IPS-NIHi7 (cell line): ENCODE data around the gene TMEM63C.
A peak's percentile ranks its signal among the peaks of the same experiment; 100 is the strongest.
"Not testable (repeated sequence)": the region's sequence is repeated elsewhere in the genome, so short reads cannot be mapped to it uniquely, and the experiment has no call there.

ENCODE experiments used
- DNase-seq: peaks from one replicate; pipeline ENCODE4 v3.0.0; 2012; ENCODE audit warnings: mixed read lengths; ENCODE audit errors: extremely low spot score

TMEM63C gene

DNA sequence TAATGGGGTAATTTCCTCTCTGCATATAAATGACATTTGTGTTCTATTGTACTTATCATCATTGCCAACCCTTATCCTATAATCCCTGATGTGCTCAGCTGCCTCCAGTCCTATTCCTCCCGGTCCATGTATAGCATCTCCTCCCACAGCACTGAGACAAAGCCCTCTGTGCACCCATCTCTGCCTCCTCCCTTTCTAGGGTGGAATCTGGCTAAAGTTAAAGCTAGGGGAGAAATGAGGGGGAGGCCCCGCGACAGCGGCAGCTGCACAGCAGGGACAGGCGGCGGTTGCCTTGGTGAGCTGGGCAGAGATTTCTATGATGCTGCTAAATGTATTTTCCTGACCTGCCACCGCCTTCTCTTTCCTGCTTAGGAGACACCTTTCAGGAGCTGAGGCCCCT lies 27.2 kb upstream of the TMEM63C start:
- DNase-seq = no peak

GRCh38 chr14:77155083-77155482 lies 26.5 kb upstream of the TMEM63C start:
- no peak for DNase-seq

GRCh38 chr14:77157740-77158139 lies 23.9 kb upstream of the TMEM63C start:
- DNase-seq = no peak

- no peak for DNase-seq
These were observed 23.3 kb upstream of the TMEM63C start for GRCh38 chr14:77158175-77158881.

DNA sequence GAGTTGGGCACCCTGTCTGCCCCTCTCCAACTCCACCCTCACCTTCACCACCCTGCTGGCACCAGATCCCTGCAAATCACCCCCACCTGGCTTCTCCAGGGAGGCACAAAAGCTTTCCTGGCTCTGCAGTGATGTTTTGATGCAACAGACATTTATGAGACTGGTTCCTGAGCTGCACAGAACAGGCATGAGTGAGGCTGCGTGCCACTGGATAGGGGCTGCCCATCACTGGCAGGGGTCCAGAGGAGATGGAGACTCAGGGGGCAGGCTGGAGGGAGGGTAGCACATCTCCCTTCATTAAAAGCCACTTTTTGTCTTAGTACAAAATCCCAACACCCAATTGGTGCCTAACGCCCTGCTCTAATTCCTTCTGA lies 22.7 kb upstream of the TMEM63C start:
- no peak for DNase-seq

- DNase-seq = no peak
These were observed 20.6 kb upstream of the TMEM63C start for GRCh38 chr14:77161011-77161410.

GRCh38 chr14:77170045-77170444 lies 11.6 kb upstream of the TMEM63C start:
- DNase-seq = no peak

DNA sequence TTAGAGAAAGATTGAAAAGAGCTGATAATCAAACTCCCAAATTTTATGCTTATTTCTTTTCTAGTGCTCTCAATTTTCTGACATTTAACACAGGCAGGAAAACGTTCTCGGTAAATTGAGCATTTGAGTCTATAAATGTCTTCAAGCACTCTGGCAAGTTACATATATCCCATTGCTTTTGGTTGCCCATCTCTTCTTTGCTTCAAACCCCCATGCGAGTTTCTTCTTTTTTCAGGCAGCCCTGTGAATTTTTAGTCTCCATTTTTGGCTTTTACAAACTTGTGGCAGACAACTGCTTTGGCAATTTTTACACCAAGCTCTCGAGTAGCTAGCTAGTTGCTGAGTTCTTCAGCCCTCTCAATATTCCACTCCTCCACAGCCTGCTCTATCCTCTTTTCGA lies 8.7 kb upstream of the TMEM63C start:
- DNase-seq = no peak

GRCh38 chr14:77173911-77174617 lies 7.5 kb upstream of the TMEM63C start:
- DNase-seq = not testable (repeated sequence)

- DNase-seq = peak; percentile 7
These were observed 5.8 kb upstream of the TMEM63C start for GRCh38 chr14:77175843-77176242.

GRCh38 chr14:77177702-77178101 lies 3.9 kb upstream of the TMEM63C start:
- no peak for DNase-seq

- no peak for DNase-seq
These were observed 2.9 kb upstream of the TMEM63C start for GRCh38 chr14:77178656-77179055.

- DNase-seq = peak; percentile 4
These were observed 634 bp upstream of the TMEM63C start for GRCh38 chr14:77180726-77181602.

GRCh38 chr14:77183896-77184295 lies 2.3 kb downstream of the TMEM63C start:
- DNase-seq = no peak

DNA sequence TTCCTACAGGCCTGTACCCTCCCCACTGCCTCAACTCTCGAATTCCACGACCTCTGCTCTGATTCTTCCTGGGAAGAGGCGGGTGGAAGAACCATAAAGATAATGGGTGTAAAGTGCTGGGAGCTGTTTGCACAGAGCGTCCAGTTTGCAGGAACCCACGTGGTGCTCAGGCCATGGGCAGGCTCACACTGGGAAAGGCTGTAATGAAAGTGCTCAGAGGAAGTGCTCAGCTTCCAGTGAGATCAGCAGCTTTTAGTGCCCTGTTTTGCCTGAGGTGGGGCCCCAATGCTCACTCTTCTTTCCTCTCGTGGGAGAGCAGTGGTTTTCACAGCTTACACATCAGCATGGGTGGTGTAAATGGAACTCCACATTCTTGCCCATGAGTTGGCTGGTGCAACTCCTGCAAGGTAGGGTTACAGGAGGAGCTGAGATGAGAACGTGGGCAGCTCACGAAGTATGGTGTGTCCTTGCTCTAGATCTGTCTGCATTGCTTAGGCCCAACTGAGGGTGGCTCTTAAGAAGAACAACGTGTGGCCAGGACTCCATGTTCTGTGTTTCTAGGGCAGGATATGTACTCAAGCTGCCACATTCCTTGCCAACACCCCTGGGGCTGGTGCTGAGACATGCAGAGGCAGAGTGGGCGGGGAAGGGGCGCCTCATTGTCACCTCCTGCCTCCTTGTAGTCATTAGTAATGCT lies 2.9 kb downstream of the TMEM63C start:
- peak; percentile 3 for DNase-seq

DNA sequence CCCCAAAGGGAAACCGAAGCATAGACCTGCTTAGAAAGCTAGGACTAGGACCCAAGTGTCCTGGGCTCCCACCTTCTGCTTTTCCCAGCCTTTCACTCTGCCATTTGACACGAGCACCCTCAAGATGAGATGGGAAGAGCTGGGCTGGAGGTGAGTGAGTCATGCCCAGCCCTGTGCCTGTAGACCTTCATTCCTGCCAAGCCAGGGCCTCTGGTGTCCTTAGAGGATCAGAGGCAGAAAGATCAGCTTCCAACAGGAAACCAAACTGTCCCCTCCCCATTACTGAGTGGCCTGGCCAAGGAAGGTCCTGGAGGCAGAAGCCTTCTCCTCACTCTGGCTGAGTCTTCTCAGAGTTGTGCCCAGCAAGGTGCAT lies 3.5 kb downstream of the TMEM63C start:
- no peak for DNase-seq

DNA sequence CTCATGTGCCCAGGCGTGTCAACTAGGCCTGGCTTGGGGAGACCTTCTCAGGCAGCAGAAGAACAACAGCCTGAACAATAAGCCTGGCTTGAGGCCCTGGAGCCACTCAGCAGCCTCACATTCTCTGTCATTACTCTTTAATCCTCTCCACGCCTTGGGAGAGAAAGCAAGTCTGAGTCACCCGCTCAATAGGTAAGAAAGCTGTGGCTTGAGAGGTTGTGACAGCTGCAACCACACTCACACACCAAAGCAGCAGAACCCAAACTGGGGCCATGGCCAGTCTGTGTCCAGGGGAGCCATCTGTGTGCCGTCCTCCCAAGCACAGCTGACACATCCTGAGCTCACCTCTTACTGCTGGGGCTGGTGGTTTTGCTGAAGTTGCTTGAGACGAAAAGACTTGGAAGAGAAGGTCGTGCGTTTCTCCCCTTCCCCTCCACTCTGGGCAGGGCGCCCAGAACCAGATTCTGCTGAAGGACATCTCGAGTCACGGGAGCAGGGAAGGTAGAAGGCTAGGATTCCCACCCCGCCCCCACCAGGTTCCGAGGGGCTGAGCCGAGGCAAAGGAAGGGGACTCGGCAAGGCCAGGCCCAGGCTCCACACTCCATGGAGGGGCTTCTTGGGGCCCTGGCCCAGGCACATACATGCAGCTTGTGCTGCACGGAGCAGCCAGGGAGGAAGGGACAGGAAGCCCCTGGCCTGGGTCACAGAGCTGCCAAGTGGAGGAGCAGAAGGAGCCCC lies 5.5 kb downstream of the TMEM63C start:
- no peak for DNase-seq

DNA sequence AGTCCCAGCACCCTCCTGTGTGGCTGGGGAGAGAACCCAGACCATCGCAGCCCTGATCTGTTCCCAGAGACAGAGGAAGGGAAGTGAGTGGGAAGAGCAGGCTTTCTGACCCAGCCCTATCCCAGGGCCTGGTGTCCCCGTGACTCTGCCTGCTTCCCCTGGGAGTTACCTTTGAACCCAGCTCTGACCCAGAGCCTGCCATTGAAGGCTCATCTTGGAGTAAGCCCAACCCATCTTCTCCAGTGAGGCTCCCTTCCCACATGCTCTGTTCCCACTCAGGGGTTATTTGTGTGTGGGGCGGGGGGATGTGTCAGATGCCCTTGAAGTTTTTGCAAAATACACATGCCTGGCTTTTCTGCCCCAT lies 6.0 kb downstream of the TMEM63C start:
- DNase-seq = no peak

DNA sequence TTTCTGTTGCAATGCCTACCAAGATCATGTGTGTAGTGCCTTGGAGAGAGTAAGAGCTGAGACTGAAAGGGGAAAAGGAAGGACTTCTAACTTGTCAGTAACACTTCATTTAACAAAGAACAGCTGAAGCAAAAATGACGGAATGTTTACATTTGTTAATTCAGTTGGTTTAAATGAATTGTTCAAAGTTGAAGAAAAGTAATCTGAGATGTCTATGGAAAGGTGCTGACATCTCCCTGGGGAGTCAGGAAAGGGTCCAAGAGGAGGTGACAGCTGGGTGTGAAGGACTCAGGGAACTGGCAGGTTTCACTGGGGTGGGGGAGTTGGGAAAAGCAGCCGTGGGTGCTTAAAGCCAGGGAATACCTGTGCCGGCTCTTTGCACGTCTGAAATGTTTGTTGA lies 7.9 kb downstream of the TMEM63C start:
- no peak for DNase-seq

DNA sequence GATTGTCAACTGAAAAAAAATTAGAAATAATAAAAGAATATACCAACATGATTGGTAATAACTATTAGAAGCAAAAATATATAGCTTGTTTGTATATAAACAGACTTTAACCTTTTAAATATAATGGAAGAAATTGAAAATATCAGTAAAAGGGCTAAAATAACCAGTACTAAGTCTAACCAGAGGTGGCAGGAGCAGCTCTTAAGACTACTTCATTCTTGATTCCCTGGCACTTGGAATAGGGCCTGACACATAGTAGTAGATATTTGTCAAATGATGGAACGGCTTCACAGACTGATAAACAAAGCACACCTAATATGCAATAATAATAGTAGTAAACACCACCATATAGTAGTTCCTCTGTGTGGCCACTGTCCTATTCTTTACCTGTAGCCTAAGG lies 9.4 kb downstream of the TMEM63C start:
- DNase-seq = no peak

GRCh38 chr14:77194706-77195105 lies 13.1 kb downstream of the TMEM63C start:
- no peak for DNase-seq
